Esophagus muscularis mucosa (tissue), 3 donors: ENCODE results near the gene YBX1.
"Not testable (repeated sequence)": the region's sequence is repeated elsewhere in the genome, so short reads cannot be mapped to it uniquely, and the experiment has no call there.

Source experiments
- POLR2A ChIP-seq: fragments of 450-650 bp; IDR thresholded peaks from one replicate; pipeline ENCODE4 v1.6.1; 2017; ENCODE audit warnings: antibody characterized with exemption, moderate library complexity, mild to moderate bottlenecking, low read depth
- TF ChIP-seq, protein P1 (sequence below), 3 experiments: fragments of 200-600 bp in 2 of 3; fragments of 450-650 bp in 1 of 3; sonication (generic) in 2 of 3; IDR thresholded peaks; one replicate each; pipeline ENCODE4 v1.5.1; 2017 to 2019; ENCODE audit warnings: antibody characterized with exemption in 3 of 3, mild to moderate bottlenecking in 2 of 3, moderate library complexity in 1 of 3

DNA sequence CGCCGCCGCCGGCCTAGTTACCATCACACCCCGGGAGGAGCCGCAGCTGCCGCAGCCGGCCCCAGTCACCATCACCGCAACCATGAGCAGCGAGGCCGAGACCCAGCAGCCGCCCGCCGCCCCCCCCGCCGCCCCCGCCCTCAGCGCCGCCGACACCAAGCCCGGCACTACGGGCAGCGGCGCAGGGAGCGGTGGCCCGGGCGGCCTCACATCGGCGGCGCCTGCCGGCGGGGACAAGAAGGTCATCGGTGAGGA, 193 bp downstream of the YBX1 start:
- TF ChIP-seq, protein P1, sequence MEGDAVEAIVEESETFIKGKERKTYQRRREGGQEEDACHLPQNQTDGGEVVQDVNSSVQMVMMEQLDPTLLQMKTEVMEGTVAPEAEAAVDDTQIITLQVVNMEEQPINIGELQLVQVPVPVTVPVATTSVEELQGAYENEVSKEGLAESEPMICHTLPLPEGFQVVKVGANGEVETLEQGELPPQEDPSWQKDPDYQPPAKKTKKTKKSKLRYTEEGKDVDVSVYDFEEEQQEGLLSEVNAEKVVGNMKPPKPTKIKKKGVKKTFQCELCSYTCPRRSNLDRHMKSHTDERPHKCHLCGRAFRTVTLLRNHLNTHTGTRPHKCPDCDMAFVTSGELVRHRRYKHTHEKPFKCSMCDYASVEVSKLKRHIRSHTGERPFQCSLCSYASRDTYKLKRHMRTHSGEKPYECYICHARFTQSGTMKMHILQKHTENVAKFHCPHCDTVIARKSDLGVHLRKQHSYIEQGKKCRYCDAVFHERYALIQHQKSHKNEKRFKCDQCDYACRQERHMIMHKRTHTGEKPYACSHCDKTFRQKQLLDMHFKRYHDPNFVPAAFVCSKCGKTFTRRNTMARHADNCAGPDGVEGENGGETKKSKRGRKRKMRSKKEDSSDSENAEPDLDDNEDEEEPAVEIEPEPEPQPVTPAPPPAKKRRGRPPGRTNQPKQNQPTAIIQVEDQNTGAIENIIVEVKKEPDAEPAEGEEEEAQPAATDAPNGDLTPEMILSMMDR (IDR thresholded peaks at IDR 0.05): not testable (repeated sequence)
- not testable (repeated sequence) for TF ChIP-seq POLR2A
